GM12875 (cell line): ENCODE results near the gene SLC9A2.

Experiments used
- H3K4me3 ChIP-seq: one replicate; pipeline ENCODE4 v1.5.1; 2011; ENCODE audit warnings: low read depth, low read length, control low read depth
- TF ChIP-seq, protein P1 (sequence below): IDR thresholded peaks from 2 replicates; pipeline ENCODE4 v1.5.1; 2011; ENCODE audit warnings: low read depth, mild to moderate bottlenecking, control low read depth, inconsistent platforms, low read length, moderate library complexity, borderline replicate concordance; ENCODE audit not compliant: insufficient read depth

The SLC9A2 gene

DNA sequence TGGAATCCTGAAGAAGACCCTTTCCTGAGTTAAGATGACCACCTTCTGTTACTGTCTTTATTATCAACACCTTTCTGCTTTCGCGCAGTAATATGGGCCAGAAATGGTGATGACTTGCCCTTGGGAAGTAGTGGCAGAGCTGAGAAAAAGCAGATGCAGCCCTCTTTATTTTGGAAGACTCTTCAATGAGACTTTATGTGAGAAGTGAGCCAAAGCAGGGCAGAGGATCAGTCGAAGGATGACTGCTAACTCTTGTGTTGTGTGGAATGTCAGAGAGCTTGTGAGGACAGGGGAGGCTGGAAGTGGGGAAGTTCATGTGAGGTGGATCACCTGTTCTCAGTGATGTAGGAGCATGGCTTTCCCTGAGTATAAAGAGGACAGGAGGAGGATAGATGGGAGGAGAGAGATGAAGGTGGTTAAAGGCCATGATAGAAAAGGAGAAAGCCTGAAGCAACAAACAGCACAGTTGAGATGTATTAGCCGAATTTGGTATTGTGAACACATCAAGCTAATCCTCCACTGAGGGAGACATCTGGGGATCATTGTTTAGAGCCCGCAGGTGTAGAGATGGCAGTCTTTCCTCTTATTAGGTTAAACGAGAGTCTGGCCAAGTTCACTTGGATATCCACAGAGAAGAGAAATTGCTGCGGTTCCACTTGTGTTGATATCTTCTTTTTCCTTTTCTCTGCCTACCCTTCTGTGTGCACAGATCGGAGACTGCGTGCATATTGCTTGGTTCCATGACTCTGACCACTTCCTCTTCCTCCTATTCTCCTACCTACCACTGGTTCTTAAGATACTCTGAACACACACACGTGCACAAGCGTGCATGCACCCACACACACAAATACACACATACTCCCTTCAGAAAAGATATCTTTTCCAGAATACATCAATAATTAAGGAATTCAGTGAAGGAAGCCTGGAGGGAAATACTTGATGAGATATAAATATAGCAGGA is 67.4 kb downstream of the SLC9A2 start:
- TF ChIP-seq, protein P1, sequence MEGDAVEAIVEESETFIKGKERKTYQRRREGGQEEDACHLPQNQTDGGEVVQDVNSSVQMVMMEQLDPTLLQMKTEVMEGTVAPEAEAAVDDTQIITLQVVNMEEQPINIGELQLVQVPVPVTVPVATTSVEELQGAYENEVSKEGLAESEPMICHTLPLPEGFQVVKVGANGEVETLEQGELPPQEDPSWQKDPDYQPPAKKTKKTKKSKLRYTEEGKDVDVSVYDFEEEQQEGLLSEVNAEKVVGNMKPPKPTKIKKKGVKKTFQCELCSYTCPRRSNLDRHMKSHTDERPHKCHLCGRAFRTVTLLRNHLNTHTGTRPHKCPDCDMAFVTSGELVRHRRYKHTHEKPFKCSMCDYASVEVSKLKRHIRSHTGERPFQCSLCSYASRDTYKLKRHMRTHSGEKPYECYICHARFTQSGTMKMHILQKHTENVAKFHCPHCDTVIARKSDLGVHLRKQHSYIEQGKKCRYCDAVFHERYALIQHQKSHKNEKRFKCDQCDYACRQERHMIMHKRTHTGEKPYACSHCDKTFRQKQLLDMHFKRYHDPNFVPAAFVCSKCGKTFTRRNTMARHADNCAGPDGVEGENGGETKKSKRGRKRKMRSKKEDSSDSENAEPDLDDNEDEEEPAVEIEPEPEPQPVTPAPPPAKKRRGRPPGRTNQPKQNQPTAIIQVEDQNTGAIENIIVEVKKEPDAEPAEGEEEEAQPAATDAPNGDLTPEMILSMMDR: no peak
- no peak overlapping the region for H3K4me3 ChIP-seq

DNA sequence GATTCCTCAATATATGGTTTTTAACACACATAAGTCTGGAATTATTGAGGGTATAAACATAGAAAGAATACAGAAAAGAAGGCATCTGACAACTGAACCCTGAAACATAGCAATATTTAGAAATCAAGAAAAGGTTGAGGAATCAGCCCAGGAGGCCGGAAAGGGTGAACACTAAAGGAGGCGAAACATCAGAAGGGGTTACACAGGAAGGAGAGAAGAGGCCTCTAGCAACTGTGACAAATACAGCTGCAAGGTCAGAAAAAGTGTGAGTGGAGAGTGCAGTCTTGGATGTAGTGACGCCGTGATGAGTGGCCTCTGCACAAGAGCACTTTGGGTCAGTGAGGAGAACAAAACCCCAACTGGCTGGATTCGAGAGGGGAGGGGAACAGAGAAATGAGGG is 70.7 kb downstream of the SLC9A2 start:
- no peak overlapping the region for H3K4me3 ChIP-seq
- TF ChIP-seq, protein P1: no peak

DNA sequence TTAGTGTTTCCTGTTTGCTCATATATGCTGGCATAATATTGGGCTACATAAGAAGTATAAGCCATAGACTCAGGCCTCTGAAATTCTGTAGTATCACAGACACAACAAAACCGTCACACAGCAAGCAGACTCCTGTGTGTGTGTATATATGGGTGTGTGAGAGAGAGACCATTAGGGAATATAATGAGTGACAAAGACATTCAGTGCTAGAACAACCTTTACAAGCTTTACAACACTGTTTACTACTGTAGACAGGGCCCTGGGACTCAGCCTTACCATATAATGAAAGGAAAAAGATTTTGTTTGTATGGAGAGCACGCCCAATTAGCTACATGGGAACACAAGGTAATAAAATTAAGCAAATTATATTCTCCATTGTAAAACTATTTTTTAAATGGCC is 77.1 kb downstream of the SLC9A2 start:
- TF ChIP-seq, protein P1: no peak
- no peak overlapping the region for H3K4me3 ChIP-seq

DNA sequence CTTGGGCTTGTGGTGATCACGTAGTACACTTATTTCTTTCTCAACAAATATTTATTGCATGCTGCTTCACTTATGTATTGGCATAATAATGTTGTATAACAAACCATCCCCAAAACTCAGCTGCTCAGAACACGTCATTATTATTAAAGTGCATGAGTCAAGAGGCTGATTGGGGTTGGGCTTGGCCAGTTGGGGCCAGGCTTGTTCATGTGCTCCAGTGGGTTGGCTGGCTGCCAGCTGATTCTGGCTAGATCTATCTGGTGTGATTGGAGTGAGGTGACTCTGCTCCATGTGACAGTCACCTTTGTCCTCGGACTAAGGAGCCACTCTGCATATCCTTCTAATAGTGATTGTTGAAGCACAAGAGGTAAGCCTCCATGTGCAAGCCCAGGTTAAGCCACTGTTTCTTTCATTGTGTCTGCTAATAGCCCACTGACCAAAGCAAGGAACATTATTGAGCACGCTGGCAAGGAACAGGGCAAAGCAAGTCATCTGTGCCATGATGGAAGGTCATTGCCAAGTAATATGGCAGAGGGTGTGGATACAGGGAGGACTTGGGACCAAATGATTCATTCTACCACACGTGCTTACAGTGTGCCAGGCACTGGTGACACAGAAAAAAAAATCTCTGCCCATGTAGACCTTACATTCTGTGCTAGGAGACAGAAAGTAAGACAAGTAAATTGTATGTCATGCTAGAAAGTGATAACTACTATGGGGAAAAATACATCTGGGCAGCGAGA is 79.2 kb downstream of the SLC9A2 start:
- H3K4me3 ChIP-seq: no peak overlapping the region
- TF ChIP-seq, protein P1: no peak

DNA sequence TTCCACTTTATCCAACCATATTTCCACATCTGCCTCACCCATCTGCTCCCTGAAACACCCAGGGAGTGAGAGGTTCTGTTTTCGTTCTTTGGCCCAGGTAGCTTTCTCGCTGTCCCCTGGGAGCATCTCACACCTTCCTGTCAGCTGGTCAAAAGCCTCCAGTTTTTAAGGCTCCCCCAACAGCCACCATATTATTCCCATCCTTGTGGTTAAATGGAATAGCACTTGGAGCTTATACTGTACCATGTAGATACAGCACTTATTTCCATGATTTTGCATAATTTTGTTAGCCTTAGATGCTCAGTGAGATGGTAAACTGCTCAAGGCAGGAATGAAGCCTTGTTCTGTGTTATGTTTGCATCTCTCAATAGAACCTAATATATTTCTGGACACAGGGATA is 84.0 kb downstream of the SLC9A2 start:
- H3K4me3 ChIP-seq: no peak overlapping the region
- TF ChIP-seq, protein P1: no peak

DNA sequence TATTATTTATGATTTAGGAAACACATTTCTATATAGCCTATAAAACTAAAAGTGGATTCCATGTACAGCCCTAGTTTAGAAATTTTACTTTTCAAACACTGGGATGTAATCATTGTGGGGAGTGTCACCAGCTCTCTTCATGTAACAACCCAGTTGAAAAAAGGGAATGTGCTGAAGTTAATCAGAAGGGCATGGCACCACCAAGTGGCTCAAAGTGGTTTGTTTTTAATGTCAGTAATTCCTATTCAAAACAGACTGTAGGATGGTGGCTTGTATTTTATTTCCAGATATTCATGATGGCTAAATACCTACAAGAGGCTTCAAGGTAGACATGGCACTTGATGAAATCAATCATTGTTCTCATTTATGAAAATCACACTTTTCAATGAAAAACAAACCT is 84.4 kb downstream of the SLC9A2 start:
- TF ChIP-seq, protein P1: no peak; the same call in 1 of the 2 replicates
- H3K4me3 ChIP-seq: no peak overlapping the region
